Suppressor macrophage treated with lipopolysaccharide for 4 hours (primary cell): ENCODE measurements around the gene AJAP1.

Experiments used
- DNase-seq: peaks from one replicate; pipeline ENCODE4 v3.0.0-alpha.2; 2020

Gene AJAP1

GRCh38 chr1:4778056-4778455 is 123.6 kb downstream of the AJAP1 start:
- DNase-seq: no peak

GRCh38 chr1:4781646-4782045 is 127.2 kb downstream of the AJAP1 start:
- DNase-seq: no peak

- no peak for DNase-seq
These were observed 130.4 kb downstream of the AJAP1 start for GRCh38 chr1:4784761-4785160.

GRCh38 chr1:4786055-4786454 is 131.6 kb downstream of the AJAP1 start:
- no peak for DNase-seq

- no peak for DNase-seq
These were observed 133.1 kb downstream of the AJAP1 start for GRCh38 chr1:4787551-4787950.

- DNase-seq: no peak
These were observed 138.2 kb downstream of the AJAP1 start for GRCh38 chr1:4792565-4792964.

- DNase-seq: no peak
These were observed 139.8 kb downstream of the AJAP1 start for GRCh38 chr1:4794020-4794780.

GRCh38 chr1:4796161-4797015 is 142.0 kb downstream of the AJAP1 start:
- DNase-seq: no peak

- DNase-seq: no peak
These were observed 142.6 kb downstream of the AJAP1 start for GRCh38 chr1:4797016-4797410.

GRCh38 chr1:4797429-4797828 is 143.0 kb downstream of the AJAP1 start:
- DNase-seq: no peak

- no peak for DNase-seq
These were observed 146.9 kb downstream of the AJAP1 start for GRCh38 chr1:4801192-4801924.

GRCh38 chr1:4802024-4802423 is 147.6 kb downstream of the AJAP1 start:
- DNase-seq: no peak

- no peak for DNase-seq
These were observed 148.9 kb downstream of the AJAP1 start for GRCh38 chr1:4803335-4803734.

GRCh38 chr1:4805987-4806386 is 151.6 kb downstream of the AJAP1 start:
- DNase-seq: no peak

- DNase-seq: no peak
These were observed 166.1 kb downstream of the AJAP1 start for GRCh38 chr1:4820543-4820942.

- DNase-seq: no peak
These were observed 171.5 kb downstream of the AJAP1 start for GRCh38 chr1:4825800-4826450.

GRCh38 chr1:4830707-4831106 is 176.3 kb downstream of the AJAP1 start:
- no peak for DNase-seq

GRCh38 chr1:4836574-4836973 is 182.2 kb downstream of the AJAP1 start:
- peak; percentile 12 for DNase-seq

GRCh38 chr1:4837031-4837600 is 182.7 kb downstream of the AJAP1 start:
- DNase-seq: no peak

GRCh38 chr1:4837752-4838151 is 183.3 kb downstream of the AJAP1 start:
- no peak for DNase-seq

GRCh38 chr1:4838231-4838630 is 183.8 kb downstream of the AJAP1 start:
- DNase-seq: no peak
